Endothelial cell of umbilical vein (primary cell): ENCODE measurements around the gene H1-8. TPM values are rescaled to one million over a fixed set of nuclear protein-coding genes. Genes with fewer than 3 reads are reported as not detected.
A peak's percentile ranks its signal among the peaks of the same experiment; 100 is the strongest.

Experiments
- BruUV-seq: library from RNA; stranded (reverse); fragments of 400-500 nt; replicated peaks from 2 replicates; lab custom pipeline; 2021; lab: Mats Ljungman, UMichigan
- CTCF ChIA-PET: fragments of 300-600, 350-600 bp; sonication (Branson Sonifier 250); formaldehyde crosslinking; loops from one replicate; lab custom pipeline; 2021; ENCODE audit warnings: antibody characterized with exemption, inconsistent platforms; lab: Charles Lee
- POLR2A ChIA-PET: fragments of 300-600, 350-600 bp; sonication (Branson Sonifier 250); formaldehyde crosslinking; loops from one replicate; lab custom pipeline; 2021; ENCODE audit warnings: antibody characterized with exemption, inconsistent platforms; lab: Charles Lee
- DNase-seq: peaks from one replicate; pipeline ENCODE4 v3.0.0-alpha.2; 2011; ENCODE audit warnings: low read depth, low spot score
- FAIRE-seq: peaks from 2 replicates; lab custom pipeline; 2011; peaks lifted over from hg19 to GRCh38; lab: Jason Lieb, UNC
- H2AFZ ChIP-seq: 2 replicates; pipeline ENCODE4 v1.6.0; 2012; ENCODE audit warnings: low read depth, low read length, control low read depth, inconsistent platforms
- H3K27ac ChIP-seq: 2 replicates; pipeline ENCODE4 v1.5.1; 2011; ENCODE audit warnings: low read depth, mild to moderate bottlenecking, control low read depth, low read length, moderate library complexity; ENCODE audit not compliant: insufficient read depth
- H3K27me3 ChIP-seq, 2 experiments: 2 replicates each; pipeline versions ENCODE4 v1.6.0 to v1.6.1; 2011; ENCODE audit warnings: low read length in 2 of 2, mixed read lengths in 1 of 2; ENCODE audit not compliant: control insufficient read depth in 2 of 2, insufficient read depth in 2 of 2
- H3K36me3 ChIP-seq, 2 experiments: 2 replicates in 1 of 2; 3 replicates in 1 of 2; pipeline ENCODE4 v1.5.1; 2011; ENCODE audit warnings: low read length in 2 of 2, mild to moderate bottlenecking in 1 of 2, moderate library complexity in 1 of 2; ENCODE audit not compliant: control insufficient read depth in 2 of 2, insufficient read depth in 2 of 2; ENCODE audit errors: extremely low read depth in 1 of 2
- H3K4me1 ChIP-seq: 3 replicates; pipeline ENCODE4 v1.5.1; 2011; ENCODE audit warnings: mild to moderate bottlenecking, low read length; ENCODE audit not compliant: control insufficient read depth, insufficient read depth; ENCODE audit errors: extremely low read depth
- H3K4me2 ChIP-seq: 2 replicates; pipeline ENCODE4 v1.6.1; 2011; ENCODE audit warnings: low read length, control low read depth, mixed read lengths; ENCODE audit not compliant: insufficient read depth
- H3K4me3 ChIP-seq, 3 experiments: fragments of 200-600 bp in 1 of 3; sonication (generic), shearing (Covaris generic) in 1 of 3; replicated peaks in 1 of 3; 2 replicates each; pipeline ENCODE4 v1.5.1; 2011 to 2016; ENCODE audit warnings: control low read depth in 3 of 3, low read length in 3 of 3, mild to moderate bottlenecking in 2 of 3, inconsistent platforms in 1 of 3, low read depth in 1 of 3, moderate library complexity in 1 of 3; ENCODE audit not compliant: insufficient read depth in 1 of 3
- H3K79me2 ChIP-seq: 2 replicates; pipeline ENCODE4 v1.6.0; 2012; ENCODE audit warnings: low read length, inconsistent platforms; ENCODE audit not compliant: control insufficient read depth, insufficient read depth
- H3K9ac ChIP-seq: replicated peaks from 2 replicates; pipeline ENCODE3; 2011; ENCODE audit warnings: low read length, control low read depth; ENCODE audit not compliant: insufficient read depth; ENCODE audit errors: extremely low read depth
- H3K9me1 ChIP-seq: replicated peaks from 3 replicates; pipeline ENCODE4 v1.6.0; 2011; ENCODE audit warnings: mild to moderate bottlenecking, low read length; ENCODE audit not compliant: control insufficient read depth, insufficient read depth; ENCODE audit errors: extremely low read depth
- H3K9me3 ChIP-seq: replicated peaks from 2 replicates; pipeline ENCODE4 v1.5.1; 2012; ENCODE audit warnings: low read length, inconsistent platforms; ENCODE audit not compliant: control insufficient read depth, insufficient read depth
- H4K20me1 ChIP-seq: replicated peaks from 2 replicates; pipeline ENCODE3; 2011; ENCODE audit warnings: mild to moderate bottlenecking, low read length; ENCODE audit not compliant: control insufficient read depth, insufficient read depth; ENCODE audit errors: extremely low read depth
- CTCF ChIP-seq, 2 donors: IDR thresholded peaks; 1 replicate in 1 of 2; 2 replicates in 1 of 2; pipeline ENCODE4 v1.5.1; 2011; ENCODE audit warnings: low read length in 2 of 2, mild to moderate bottlenecking in 2 of 2, moderate library complexity in 2 of 2, control low read depth in 1 of 2, inconsistent platforms in 1 of 2, low read depth in 1 of 2; ENCODE audit not compliant: insufficient read depth in 1 of 2; ENCODE audit errors: extremely low read depth in 1 of 2
- EZH2 ChIP-seq: IDR thresholded peaks from 2 replicates; pipeline ENCODE4 v1.6.1; 2012; ENCODE audit warnings: borderline replicate concordance, low read depth, mild to moderate bottlenecking, moderate library complexity, low read length, inconsistent platforms; ENCODE audit not compliant: severe bottlenecking
- FOS ChIP-seq: IDR thresholded peaks from 2 replicates; pipeline ENCODE4 v1.6.1; 2011; ENCODE audit warnings: mild to moderate bottlenecking, low read length, moderate library complexity, borderline replicate concordance; ENCODE audit not compliant: insufficient read depth
- GATA2 ChIP-seq: IDR thresholded peaks from 2 replicates; pipeline ENCODE4 v1.7.0; 2011; ENCODE audit warnings: low read depth, mild to moderate bottlenecking, moderate library complexity, mixed read lengths, low read length; ENCODE audit not compliant: insufficient read length, insufficient read depth
- JUN ChIP-seq: IDR thresholded peaks from 2 replicates; pipeline ENCODE4 v1.6.1; 2011; ENCODE audit warnings: borderline replicate concordance, low read depth; ENCODE audit not compliant: insufficient read length, insufficient read depth
- MAX ChIP-seq: IDR thresholded peaks from 2 replicates; pipeline ENCODE4 v1.6.1; 2011; ENCODE audit not compliant: insufficient read depth, insufficient read length
- MYC ChIP-seq: IDR thresholded peaks from one replicate; pipeline ENCODE4 v1.6.1; 2011; ENCODE audit warnings: mild to moderate bottlenecking, low read depth, low read length
- POLR2A ChIP-seq: IDR thresholded peaks from 2 replicates; pipeline ENCODE4 v1.6.1; 2012; ENCODE audit warnings: low read depth, mild to moderate bottlenecking, control low read depth, low read length
- POLR2AphosphoS5 ChIP-seq: IDR thresholded peaks from 2 replicates; pipeline ENCODE4 v1.6.1; 2012; ENCODE audit warnings: low read depth, mild to moderate bottlenecking, control low read depth, low read length, moderate library complexity; ENCODE audit not compliant: insufficient read depth
- dilution Hi-C: fragments of 300-500 bp; cut with MboI; formaldehyde crosslinking; loops from one replicate; pipeline ENCODE4 v1.15.0; 2019; ENCODE audit warnings: low sequenced_read_pairs; ENCODE audit not compliant: extremely low pct_ligation_motif_present
- intact Hi-C: fragments of 100-400 bp; cut with micrococcal nuclease; formaldehyde crosslinking; loops from one replicate; pipeline ENCODE4 v1.10.0; 2022
- polyA plus RNA-seq, 4 experiments: library from polyadenylated mRNA; depleted of rRNA in 3 of 4; stranded (reverse) in 3 of 4; unstranded in 1 of 4; fragments of >200 nt; gene quantifications; 2 replicates each; pipeline versions ENCODE4 v1.2.1 to v1.2.3, GENCODE V29; 2011 to 2012; ENCODE audit warnings: missing spikeins in 1 of 4
- total RNA-seq: library from RNA; stranded (reverse); gene quantifications from 2 replicates; pipeline ENCODE4 v1.2.3, GENCODE V29; 2021

Gene H1-8
- total and polyA plus RNA-seq, 2 donors (not counting 3 experiments of a cell fraction or from before 2014, with no cell fraction given) = not detected

DNA sequence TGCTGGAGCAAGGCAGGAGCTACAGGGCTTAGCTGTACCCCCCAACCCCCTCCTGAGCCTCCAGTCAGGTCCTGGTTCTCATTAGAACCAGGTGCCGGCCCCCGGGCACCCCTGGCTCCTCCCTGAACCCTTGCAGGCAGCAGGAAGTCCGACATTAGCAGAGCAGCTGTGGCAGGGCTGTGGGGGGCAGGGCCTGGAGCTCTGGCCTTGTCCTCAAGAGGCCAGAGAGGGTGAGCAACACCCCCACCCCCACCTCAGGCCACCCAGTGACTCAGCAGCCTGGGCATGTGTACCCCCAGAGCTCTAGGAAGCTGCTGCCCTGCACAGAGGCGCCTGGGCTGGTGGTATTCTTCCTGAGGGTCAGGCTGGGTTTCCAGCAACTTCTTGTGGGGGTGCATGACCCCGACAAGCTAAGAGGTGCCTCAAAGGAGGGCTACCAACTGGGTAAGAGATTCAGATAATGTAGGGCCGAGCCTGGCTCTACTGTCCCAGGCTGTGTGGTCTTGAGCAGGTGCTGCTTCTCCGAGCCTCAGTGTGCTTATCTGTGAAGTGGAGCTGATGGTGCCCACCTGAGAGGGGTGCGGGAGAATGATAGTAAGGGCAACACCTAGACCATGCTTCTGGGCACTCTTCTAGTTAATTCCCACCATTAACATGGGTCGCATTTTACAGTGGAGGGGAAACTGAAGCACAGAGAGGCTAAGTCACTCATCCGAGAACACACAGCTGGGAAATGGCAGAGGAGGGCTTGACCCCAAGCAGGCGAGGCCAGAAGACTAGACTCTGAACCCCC, 16.0 kb downstream of the H1-8 start:
- POLR2A ChIA-PET = interaction anchor here (0.6 kb wide), 1 partner anchor 69 kb away, joined by 3 read pairs; no protein-coding TSS in a partner anchor
- Histone ChIP-seq H3K27me3 (no peaks in the 10 kb centered on the region), H3K27ac (peak overlapping the region; percentile 48), H3K9me3 (no peaks in the 10 kb centered on the region), H3K4me3 (no peak overlapping the region), H3K36me3 (peaks cover 18 to 53% of the 10 kb centered on the region in 2 experiments), H2AFZ (no peak overlapping the region), H3K79me2 (no peaks in the 10 kb centered on the region), H3K4me1 (peaks cover 42% of the 10 kb centered on the region), H3K4me2 (no peak overlapping the region), H3K9me1 (no peaks in the 10 kb centered on the region), H4K20me1 (no peaks in the 10 kb centered on the region), H3K9ac (no peak overlapping the region)
- FAIRE-seq (peak; percentile 38), DNase-seq (peak; percentile 52)
- intact Hi-C loops = no loop called here
- TF ChIP-seq EZH2 (no peak), POLR2AphosphoS5 (peak; percentile 69), MYC (no peak), MAX (no peak), GATA2 (no peak), POLR2A (peak; percentile 47), JUN (no peak), CTCF (IDR thresholded peaks at IDR 0.05; ENCODE audit: extremely low read depth in 1 of 2, insufficient read depth in 1 of 2, low read depth in 1 of 2, low read length in 2 of 2) (no peak), FOS (peak; percentile 62)
- BruUV-seq = no TSS peak
- CTCF ChIA-PET = interaction anchor here (0.8 to 6.4 kb wide), 6 partner anchors 9 to 67 kb away, joined by 3 to 80 read pairs (median 3); no protein-coding TSS in a partner anchor
- dilution Hi-C loops = no loop called here
